Activated CD4-positive, CD25-positive, alpha-beta regulatory T cell (primary cell): Measurements from ENCODE around the gene SLC36A1.

Source experiments
- DNase-seq, 4 experiments: peaks; one replicate each; lab custom pipeline; 2025; lab: John Stamatoyannopoulos, UW

The SLC36A1 gene

GRCh38 chr5:151451626-151452520 is 4.5 kb downstream of the SLC36A1 start:
- no peak for DNase-seq

- DNase-seq: no peak
These were observed 6.8 kb downstream of the SLC36A1 start for GRCh38 chr5:151454166-151454565.

- DNase-seq: no peak
These were observed 7.5 kb downstream of the SLC36A1 start for GRCh38 chr5:151454889-151455288.

DNA sequence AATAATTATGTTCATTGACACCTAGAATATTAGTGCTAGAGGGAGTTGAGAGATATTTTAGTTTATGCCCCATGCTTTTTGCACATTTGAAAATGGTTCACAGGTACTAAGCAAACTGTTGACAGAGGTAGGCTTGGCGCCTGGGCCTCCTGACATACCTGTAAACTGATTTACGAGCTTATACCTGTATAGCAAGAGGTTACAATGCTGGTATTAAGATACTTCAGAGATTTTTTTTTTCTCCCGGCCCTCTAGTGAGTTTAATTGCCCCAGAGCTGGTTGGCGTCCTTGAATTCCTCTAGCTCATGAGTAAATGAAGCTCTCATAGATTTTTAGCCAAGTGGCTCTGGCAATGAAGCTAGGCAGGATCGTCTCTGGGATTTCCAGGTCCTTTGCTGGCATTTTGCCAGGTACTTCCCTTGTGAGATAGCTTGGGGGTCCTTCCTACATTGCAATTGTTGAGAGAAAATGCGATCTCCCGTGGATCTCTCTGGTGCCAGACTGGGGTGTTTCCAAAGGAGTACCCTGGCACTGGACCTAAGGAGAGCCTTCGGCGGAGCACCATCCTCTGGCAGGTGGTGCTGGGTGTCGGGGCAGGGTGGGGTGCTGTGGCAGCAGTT is 9.0 kb downstream of the SLC36A1 start:
- DNase-seq: no peak

DNA sequence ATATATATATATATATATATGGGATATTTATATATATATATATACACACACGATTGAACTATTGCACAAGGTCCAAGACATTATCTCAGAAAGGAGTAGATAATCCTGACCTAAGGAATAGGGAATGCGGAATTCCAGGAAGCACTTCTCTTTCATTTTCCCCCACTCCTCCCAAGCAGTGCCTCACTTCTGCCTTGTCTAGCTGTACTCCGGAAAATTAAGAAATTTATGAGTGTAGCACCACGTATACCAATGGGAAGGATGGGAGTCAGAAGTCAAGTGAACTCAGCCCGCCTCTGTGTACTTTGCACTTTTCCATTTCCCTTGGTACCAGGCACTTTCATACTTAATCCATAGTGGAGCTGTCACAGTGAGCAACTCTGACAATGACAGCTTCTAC is 10.9 kb downstream of the SLC36A1 start:
- DNase-seq: no peak

DNA sequence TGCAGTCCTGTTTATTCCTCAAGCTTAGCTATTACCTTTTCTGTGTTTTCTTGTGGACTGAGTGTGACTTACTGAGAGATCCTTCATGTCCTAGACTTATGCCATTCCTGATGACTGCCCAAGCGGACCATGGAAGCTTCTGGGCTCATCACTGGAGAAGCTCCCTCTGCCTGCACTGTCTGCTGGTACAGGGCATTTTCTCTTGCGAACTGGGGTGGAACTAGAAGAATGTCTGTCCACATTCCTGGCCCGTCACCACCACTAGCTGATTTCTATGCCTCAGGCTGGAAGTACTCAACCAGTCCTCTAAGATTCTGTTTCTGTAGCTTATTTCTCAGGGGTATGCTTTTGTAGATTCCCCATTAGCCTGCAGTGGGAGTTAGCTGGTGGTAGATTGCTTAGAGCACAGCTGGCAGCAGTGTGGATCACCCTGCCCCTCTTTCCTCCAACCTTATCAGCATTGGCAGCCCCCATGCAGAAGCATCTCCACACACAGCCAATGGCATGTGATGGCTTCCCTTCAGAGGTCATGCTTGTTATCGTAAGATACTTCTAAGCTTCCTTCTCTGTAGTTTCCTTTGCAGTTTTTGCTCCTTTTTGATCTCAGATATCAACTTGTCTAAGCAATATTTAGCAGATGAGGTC is 12.4 kb downstream of the SLC36A1 start:
- no peak for DNase-seq

GRCh38 chr5:151461312-151461711 is 13.9 kb downstream of the SLC36A1 start:
- DNase-seq: no peak

DNA sequence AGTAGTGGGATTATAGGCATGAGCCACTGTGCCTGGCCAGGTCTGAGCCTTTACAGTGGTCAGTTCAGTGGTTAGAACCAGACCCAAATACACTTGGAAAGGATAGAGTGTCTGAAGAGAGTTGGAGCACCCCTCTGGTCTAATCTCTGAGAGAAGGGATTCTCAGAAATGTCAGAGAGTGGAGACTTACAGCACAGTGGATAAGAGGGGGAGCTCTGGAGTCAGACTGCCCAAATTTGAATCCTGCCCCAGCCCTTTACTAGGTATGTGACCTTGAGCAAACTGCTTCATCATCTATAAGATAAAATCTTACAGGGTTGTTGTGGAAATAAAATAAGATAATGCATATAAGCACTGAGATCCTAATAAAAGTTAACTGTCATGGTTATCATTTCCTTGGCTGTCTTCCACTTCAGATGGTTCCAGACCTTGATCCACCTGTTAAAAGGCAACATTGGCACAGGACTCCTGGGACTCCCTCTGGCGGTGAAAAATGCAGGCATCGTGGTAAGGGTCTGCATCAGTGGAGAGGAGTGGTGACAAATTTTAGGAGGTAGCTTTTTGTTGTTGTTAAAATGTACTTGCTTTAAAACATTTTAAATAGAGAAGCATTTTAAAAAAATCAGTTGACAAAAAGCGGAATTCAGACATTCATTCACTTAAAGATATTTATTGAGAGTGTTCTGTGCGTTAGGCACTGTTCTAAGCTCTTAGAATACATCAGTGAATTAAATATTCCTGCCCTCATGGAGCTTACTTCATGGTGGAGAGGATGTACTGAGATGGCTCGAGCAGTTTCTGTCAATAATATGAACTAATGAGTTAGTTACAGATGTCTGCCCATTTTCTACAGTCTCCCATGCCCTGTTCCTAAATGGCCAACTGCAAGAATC is 16.0 kb downstream of the SLC36A1 start:
- no peak for DNase-seq

DNA sequence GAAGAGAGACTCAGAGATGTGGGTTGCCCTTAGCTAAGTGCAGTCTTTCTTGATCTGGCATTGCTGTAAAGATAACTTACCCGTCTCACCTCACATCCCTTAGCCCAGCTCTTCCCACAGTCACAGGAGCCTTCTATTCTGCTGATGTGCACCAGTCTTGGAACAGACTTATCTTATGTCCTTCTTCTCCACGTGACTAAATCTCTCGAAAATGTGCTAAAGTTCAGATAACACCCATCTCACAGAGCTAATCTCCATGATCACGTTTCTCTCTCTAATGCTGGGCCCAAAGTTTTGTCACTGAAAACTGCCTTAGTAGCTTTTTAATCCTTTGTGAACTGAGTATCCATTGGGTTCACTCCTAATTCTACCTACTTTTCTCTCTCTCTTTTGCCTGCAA is 16.7 kb downstream of the SLC36A1 start:
- no peak for DNase-seq

- DNase-seq: no peak
These were observed 18.1 kb downstream of the SLC36A1 start for GRCh38 chr5:151465476-151465875.

DNA sequence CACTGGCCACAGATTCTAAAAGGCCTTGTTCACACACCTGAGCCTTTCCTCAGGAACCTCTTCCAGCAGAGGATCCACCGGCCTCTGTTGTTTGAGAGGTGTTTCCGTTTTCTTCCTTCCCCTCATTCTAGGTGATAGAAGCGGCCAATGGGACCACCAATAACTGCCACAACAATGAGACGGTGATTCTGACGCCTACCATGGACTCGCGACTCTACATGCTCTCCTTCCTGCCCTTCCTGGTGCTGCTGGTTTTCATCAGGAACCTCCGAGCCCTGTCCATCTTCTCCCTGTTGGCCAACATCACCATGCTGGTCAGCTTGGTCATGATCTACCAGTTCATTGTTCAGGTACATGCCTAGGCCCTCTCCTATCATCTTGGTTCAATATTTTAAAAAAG is 20.2 kb downstream of the SLC36A1 start:
- no peak for DNase-seq

- DNase-seq: no peak
These were observed 22.0 kb downstream of the SLC36A1 start for GRCh38 chr5:151469386-151469785.

DNA sequence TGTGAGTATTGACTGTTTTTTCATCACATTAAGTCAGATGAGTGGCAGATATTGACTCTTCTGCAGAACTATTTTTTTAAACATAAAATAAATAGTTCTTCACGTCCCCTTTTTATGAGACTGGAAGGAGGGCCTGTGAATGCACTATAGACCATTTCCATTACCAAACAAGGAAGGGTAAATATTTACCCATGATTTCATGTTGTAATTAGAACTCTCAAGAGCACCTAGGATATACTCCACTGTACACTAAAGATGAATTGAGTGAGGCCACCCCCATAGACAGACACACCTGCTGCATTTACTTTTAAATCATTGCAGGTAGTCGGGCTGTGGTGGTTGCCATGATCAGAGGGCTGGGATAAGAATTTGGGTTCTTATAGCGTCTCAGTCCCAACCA is 22.6 kb downstream of the SLC36A1 start:
- no peak for DNase-seq

- DNase-seq: no peak
These were observed 23.0 kb downstream of the SLC36A1 start for GRCh38 chr5:151470439-151470838.

- no peak for DNase-seq
These were observed 23.9 kb downstream of the SLC36A1 start for GRCh38 chr5:151471276-151471675.

- DNase-seq: no peak
These were observed 27.4 kb downstream of the SLC36A1 start for GRCh38 chr5:151474799-151475198.

GRCh38 chr5:151475388-151475787 is 28.0 kb downstream of the SLC36A1 start:
- no peak for DNase-seq

DNA sequence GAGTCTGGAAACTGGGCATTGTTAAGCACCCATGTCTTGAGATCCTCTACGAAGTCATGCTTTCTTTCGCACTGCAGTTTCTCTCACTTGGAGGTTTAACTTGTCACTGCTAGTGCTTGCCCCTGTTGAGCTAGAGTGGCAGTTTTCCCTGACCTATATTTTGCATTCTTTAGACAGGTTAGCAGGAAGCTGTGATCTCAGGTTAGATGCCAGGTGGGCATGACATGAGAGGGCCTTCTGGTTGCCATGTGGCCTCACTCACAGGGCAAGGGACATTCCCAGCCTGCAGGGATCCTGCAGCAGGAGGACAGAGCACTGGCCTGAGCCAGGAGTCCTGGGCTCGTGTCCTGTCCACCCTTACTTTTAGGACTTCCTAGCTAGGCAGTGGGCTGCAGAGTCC is 28.6 kb downstream of the SLC36A1 start:
- no peak for DNase-seq

GRCh38 chr5:151477101-151477500 is 29.7 kb downstream of the SLC36A1 start:
- no peak for DNase-seq

DNA sequence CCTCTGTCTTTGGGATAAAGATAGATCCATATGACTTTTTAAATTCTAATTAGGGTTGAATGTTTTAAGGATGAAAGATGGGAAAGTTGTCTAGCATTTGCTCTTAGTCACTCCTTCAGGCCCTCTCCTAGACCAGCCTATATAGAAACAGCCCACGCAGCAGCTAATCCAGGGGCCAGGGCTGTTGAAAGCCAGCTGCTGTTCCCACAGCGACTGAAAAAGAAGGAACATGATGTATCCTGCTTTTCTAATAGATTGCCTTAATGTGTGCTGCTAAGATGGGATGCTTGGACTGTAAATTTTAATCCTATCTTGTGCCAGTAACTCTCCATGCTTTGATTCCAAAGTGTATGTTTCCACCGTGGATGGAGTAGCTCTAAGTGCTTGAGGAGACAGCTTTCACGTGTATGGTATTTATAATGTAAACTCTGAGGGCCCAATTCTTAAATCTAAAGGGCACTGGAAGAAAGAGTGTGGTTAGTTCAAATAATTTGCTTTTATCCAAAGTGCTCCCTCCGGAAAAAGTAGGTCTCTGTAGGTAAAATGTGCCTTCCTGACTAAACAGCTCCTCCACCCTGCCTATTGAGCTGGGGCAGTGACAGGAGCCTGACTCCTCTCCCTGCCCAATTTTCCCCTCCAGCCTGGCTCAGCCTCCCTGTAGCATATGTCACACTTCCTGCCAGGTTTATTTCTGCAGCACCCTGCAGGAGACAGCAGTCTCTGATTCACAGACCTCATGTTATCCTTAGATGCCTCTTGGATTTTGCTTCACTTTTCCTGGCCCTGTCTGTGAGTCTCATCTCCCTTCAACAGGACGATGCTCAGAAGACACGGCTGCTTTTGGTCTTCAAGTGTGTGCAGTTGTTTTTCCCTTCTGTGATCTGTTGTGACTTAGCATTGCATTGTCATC is 33.2 kb downstream of the SLC36A1 start:
- DNase-seq: no peak

- DNase-seq: no peak
These were observed 35.8 kb downstream of the SLC36A1 start for GRCh38 chr5:151483176-151483575.
